Small intestine (tissue), 7 donors: ENCODE measurements around the gene TRAPPC5. TPM values are rescaled to one million over a fixed set of nuclear protein-coding genes. Genes with fewer than 3 reads are reported as not detected.

Experiments
- DNase-seq, 2 donors: peaks; one replicate each; pipeline versions ENCODE4 v3.0.0 to v3.0.0-alpha.2; 2013
- FAIRE-seq: peaks from 2 replicates; lab custom pipeline; 2012; peaks lifted over from hg19 to GRCh38; lab: Jason Lieb, UNC
- H3K27ac ChIP-seq, 3 donors: one replicate each; pipeline ENCODE4 v1.5.1; 2013; ENCODE audit warnings: low read length in 2 of 3, mild to moderate bottlenecking in 2 of 3, control low read depth in 1 of 3, inconsistent platforms in 1 of 3, low read depth in 1 of 3, moderate library complexity in 1 of 3
- H3K27me3 ChIP-seq, 3 donors: one replicate each; pipeline ENCODE4 v1.6.1; 2013; ENCODE audit warnings: low read length in 3 of 3, inconsistent platforms in 1 of 3; ENCODE audit not compliant: control insufficient read depth in 3 of 3, insufficient read depth in 3 of 3
- H3K36me3 ChIP-seq, 3 donors: one replicate each; pipeline ENCODE4 v1.6.1; 2013; ENCODE audit warnings: low read length in 3 of 3, inconsistent platforms in 1 of 3, low read depth in 1 of 3, mild to moderate bottlenecking in 1 of 3, moderate library complexity in 1 of 3; ENCODE audit not compliant: control insufficient read depth in 3 of 3, insufficient read depth in 2 of 3
- H3K4me1 ChIP-seq, 3 donors: one replicate each; pipeline ENCODE4 v1.6.1; 2013; ENCODE audit warnings: low read length in 2 of 3, inconsistent platforms in 1 of 3, low read depth in 1 of 3, mild to moderate bottlenecking in 1 of 3, moderate library complexity in 1 of 3; ENCODE audit not compliant: control insufficient read depth in 3 of 3, insufficient read depth in 2 of 3
- H3K4me3 ChIP-seq, 3 donors: one replicate each; pipeline ENCODE4 v1.5.1; 2013; ENCODE audit warnings: low read length in 3 of 3, control low read depth in 1 of 3, inconsistent platforms in 1 of 3, low read depth in 1 of 3, mild to moderate bottlenecking in 1 of 3, moderate library complexity in 1 of 3
- H3K9me3 ChIP-seq, 2 donors: one replicate each; pipeline ENCODE4 v1.6.1; 2013; ENCODE audit warnings: low read depth in 1 of 2, low read length in 1 of 2; ENCODE audit not compliant: control insufficient read depth in 2 of 2, insufficient read depth in 1 of 2
- WGBS, 3 donors: extraction: QIAGEN DNeasy Blood & Tissue Kit; methylation state at CpG; one replicate each; pipeline ENCODE4 v1.1.7; 2013; 5-methylcytosine and 5-hydroxymethylcytosine counted together
- polyA plus RNA-seq, 4 donors: library from polyadenylated mRNA; stranded (reverse) in 3 of 4; unstranded in 1 of 4; fragments of 200-250 nt in 3 of 4; fragments of 120-200 nt in 1 of 4; gene quantifications; one replicate each; pipeline versions ENCODE4 v1.2.1 to v1.2.3, GENCODE V29; 2013
- donor health status: healthy with polysubstance abuse.
- donor health status: control.
- donor health status: control.
- donor health status: Bipolar disorder and iron deficiency.
- donor health status: healthy.

The TRAPPC5 gene
- polyA plus RNA-seq, 4 donors: 47.9 to 166 (median 95.4) TPM

GRCh38 chr19:7636691-7637373 is 43.8 kb upstream of the TRAPPC5 start, which contains the start of gene STXBP2:
TSS of gene STXBP2 (plus strand) at chr19:7637110. CDS start at chr19:7637150, 40 bp downstream.
- FAIRE-seq (no peak), DNase-seq (peak; percentile 88 to 89)
- no peaks in the 10 kb centered on the region for H3K9me3 ChIP-seq
- peaks cover 0 to 6% (median 0%) of the 10 kb centered on the region in 3 donors for H3K4me1 ChIP-seq
- H3K27ac ChIP-seq: peak within 1 kb of the TSS; percentile 66 to 91 (median 81)
- WGBS, 3 donors: 6 to 11% (median 10%) methylated on average over 45 to 61 of the region's 61 CpGs
- peaks cover 0 to 40% (median 2%) of the 10 kb centered on the region in 3 donors for H3K36me3 ChIP-seq
- peaks cover 0 to 7% (median 2%) of the 10 kb centered on the region in 3 donors for H3K27me3 ChIP-seq
- peak within 1 kb of the TSS; percentile 62 to 91 (median 86) for H3K4me3 ChIP-seq

DNA sequence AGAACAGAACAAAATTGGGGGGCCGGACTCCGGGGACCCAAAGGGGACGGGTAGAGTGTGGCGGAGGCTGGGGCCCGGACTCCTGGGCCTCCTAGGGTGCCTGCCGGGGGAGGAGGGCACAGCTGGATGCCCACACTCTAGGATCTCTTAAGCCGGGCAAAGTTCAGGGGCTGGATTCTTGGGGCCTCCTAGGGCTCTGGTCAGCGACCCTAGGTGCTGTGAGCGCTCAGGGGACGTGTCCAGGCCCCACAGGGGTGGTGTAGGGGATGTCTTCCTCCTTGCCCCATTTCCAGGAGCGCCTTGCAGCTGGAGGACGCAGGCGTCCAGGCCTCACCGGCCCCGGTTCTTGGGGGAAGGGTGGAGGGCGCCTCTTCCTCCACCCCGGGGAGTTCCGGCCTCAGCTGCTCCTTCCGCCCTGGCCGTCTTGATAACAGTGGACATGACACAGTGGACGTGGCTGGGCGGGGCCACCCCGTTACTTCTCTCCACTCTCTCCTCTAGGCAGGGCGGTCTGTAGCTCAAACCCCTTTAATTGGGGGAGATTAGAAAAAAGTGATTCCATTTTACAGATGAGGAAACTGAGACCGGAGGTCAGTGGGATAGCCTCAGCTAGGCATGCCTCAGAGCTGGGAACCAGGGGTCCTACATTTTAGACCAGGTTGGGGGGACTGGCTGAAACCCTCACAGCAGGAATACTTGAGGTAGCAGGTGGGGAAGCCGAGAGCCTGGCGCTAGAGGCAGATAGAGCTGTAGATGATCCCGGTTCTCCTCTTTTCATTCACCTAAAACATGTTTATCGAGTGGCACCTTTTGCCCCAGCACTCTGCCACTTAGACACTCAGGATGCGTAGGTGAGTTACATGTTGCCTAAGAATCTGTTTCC is 43.0 kb upstream of the TRAPPC5 start:
- H3K27me3 ChIP-seq: peaks cover 0 to 7% (median 2%) of the 10 kb centered on the region in 3 donors
- no peaks in the 10 kb centered on the region for H3K9me3 ChIP-seq
- peak overlapping the region; percentile 62 to 91 (median 86) for H3K4me3 ChIP-seq
- DNase-seq (peak; percentile 59 to 71), FAIRE-seq (no peak)
- H3K27ac ChIP-seq: peak overlapping the region; percentile 66 to 91 (median 81)
- H3K36me3 ChIP-seq: peaks cover 0 to 40% (median 2%) of the 10 kb centered on the region in 3 donors
- WGBS, 3 donors: 24 to 35% (median 25%) methylated on average over 30 of the region's 30 CpGs
- peaks cover 0 to 6% (median 0%) of the 10 kb centered on the region in 3 donors for H3K4me1 ChIP-seq

DNA sequence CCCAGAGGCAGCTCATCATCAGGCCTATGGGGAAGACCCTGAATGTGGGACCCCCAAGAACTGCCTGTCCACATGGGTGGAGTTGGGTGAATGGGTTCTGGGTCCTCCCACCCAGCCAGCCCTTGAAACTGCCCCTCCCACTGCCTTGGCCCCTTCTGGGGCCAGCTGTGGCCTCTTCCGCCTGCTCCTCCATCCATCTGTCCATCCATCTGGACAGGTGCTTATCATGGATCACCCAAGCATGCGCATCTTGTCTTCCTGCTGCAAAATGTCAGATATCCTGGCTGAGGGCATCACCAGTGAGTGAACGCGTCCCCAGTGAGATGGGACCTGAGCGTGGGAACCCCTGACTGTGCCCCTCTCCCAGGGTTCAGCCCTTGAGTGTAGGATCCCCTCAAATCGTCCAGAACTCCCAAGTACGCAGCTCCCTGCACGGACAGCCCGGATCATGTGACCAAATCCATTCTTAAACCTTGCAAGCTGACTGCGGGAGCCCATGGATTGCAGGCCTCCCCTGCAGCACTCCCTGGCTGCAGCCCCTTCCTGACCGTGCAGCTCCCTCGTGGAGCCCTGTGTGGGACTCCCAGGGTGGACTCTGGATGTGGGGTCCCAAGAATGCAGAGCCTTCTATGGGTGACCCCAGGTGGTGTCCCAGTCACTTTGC is 41.7 kb upstream of the TRAPPC5 start:
- Histone ChIP-seq H3K27ac (no peak overlapping the region), H3K36me3 (peaks cover 0 to 43% (median 2%) of the 10 kb centered on the region in 3 donors), H3K9me3 (no peaks in the 10 kb centered on the region), H3K27me3 (peaks cover 0 to 7% (median 2%) of the 10 kb centered on the region in 3 donors), H3K4me1 (peaks cover 0 to 6% (median 0%) of the 10 kb centered on the region in 3 donors), H3K4me3 (no peak overlapping the region)
- 80 to 88% (median 84%) methylated on average over 12 of the region's 12 CpGs for WGBS, 3 donors
- DNase-seq (no peak), FAIRE-seq (no peak)

DNA sequence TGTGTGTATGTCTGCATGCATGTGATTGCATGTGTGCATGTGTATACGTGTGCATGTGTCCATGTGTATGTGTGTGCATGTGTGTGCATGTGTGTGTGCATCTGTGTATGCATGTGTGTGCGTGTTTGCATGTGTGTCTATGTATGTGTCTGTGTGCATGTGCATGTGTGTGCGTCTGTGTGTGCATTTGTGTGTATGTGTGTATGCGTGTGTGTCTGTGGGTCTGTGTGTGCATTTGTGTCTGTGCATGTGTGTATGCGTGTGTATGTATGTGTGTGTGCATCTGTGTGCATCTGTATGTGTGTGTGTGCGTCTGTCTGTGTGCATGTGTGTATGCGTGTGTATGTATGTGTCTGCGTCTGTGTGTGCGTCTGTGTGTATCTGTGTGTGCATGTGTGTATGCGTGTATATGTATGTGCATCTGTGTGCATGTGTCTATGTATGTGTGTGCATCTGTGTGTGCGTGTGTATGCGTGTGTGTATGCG is 40.7 kb upstream of the TRAPPC5 start:
- Histone ChIP-seq H3K36me3 (peaks cover 0 to 51% (median 2%) of the 10 kb centered on the region in 3 donors), H3K27ac (no peak overlapping the region), H3K4me1 (peaks cover 0 to 6% (median 0%) of the 10 kb centered on the region in 3 donors), H3K27me3 (peaks cover 0 to 7% (median 2%) of the 10 kb centered on the region in 3 donors), H3K4me3 (no peak overlapping the region), H3K9me3 (no peaks in the 10 kb centered on the region)
- WGBS, 3 donors: 96 to 99% (median 96%) methylated on average over 13 of the region's 13 CpGs
- FAIRE-seq (no peak), DNase-seq (no peak)

GRCh38 chr19:7640803-7641202 is 39.8 kb upstream of the TRAPPC5 start:
- peaks cover 0 to 4% (median 2%) of the 10 kb centered on the region in 3 donors for H3K27me3 ChIP-seq
- no peak for DNase-seq
- no peak overlapping the region for H3K4me3 ChIP-seq
- no peak overlapping the region for H3K27ac ChIP-seq
- no peak for FAIRE-seq
- H3K36me3 ChIP-seq: peaks cover 4 to 60% (median 6%) of the 10 kb centered on the region in 3 donors
- no peaks in the 10 kb centered on the region for H3K9me3 ChIP-seq
- WGBS, 3 donors: 94 to 96% (median 95%) methylated on average over 11 of the region's 11 CpGs
- peaks cover 0 to 6% (median 0%) of the 10 kb centered on the region in 3 donors for H3K4me1 ChIP-seq

GRCh38 chr19:7641290-7642276 is 39.0 kb upstream of the TRAPPC5 start:
- peaks cover 0 to 2% (median 0%) of the 10 kb centered on the region in 3 donors for H3K27me3 ChIP-seq
- H3K9me3 ChIP-seq: no peaks in the 10 kb centered on the region
- H3K4me1 ChIP-seq: peaks cover 0 to 5% (median 0%) of the 10 kb centered on the region in 3 donors
- DNase-seq (no peak), FAIRE-seq (no peak)
- 84 to 86% (median 86%) methylated on average over 38 to 43 of the region's 43 CpGs for WGBS, 3 donors
- H3K27ac ChIP-seq: no peak overlapping the region
- no peak overlapping the region for H3K4me3 ChIP-seq
- peaks cover 6 to 68% (median 7%) of the 10 kb centered on the region in 3 donors for H3K36me3 ChIP-seq

DNA sequence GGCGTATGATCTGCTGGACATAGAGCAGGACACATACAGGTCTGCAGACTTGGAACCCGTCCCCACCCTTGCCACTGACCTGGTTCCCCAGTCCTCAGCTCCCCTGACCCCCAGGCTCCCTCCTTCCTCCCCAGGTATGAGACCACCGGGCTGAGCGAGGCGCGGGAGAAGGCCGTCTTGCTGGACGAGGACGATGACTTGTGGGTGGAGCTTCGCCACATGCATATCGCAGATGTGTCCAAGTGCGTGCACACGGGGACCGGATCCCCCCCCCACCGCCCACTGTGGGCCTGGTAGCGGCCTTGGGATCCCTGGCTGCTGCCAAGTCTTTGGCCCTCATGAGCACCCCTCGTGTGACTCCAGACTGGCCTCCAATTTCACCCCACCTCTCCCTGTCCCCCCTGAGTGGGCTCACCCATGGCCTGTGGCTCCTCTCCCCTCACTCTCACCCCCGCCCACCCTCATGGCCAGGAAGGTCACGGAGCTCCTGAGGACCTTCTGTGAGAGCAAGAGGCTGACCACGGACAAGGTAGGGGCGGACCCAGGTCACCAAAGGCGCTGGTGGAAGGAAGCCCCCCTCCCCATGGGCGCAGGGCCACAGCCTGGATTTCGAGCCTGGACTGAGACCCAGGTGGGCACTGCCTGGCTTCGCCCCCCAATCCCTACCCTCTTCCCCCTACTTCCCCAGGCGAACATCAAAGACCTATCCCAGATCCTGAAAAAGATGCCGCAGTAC is 38.2 kb upstream of the TRAPPC5 start:
- Histone ChIP-seq H3K27me3 (peaks cover 0 to 2% (median 0%) of the 10 kb centered on the region in 3 donors), H3K9me3 (no peaks in the 10 kb centered on the region), H3K4me3 (no peak overlapping the region), H3K27ac (no peak overlapping the region), H3K4me1 (peaks cover 0 to 3% (median 0%) of the 10 kb centered on the region in 3 donors), H3K36me3 (peaks cover 6 to 77% (median 12%) of the 10 kb centered on the region in 3 donors)
- FAIRE-seq: no peak
- DNase-seq: no peak
- 91 to 96% (median 94%) methylated on average over 23 to 27 of the region's 27 CpGs for WGBS, 3 donors
